Measurements from ENCODE around the gene FYB1.

FYB1 gene

DNA sequence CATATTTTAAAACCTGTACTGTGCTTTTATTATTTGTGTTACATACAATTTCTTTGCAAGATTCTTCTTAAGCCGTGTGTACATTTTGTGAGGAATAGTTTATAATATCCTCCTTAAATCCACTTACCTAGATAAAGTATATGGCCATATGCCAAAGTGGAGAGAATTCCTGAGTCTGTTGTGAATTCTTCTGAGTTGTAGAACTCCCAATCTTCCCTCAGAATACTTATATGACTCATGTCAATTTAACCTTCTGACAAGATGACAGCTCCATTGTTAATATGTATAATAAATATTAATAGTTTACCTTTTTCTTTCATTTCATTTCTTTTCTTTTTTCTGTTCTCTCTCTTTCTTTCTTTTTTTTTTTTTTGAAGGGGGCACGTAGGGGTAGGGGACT, 139.2 kb downstream of the FYB1 start:
- TF ChIP-seq, protein P1, sequence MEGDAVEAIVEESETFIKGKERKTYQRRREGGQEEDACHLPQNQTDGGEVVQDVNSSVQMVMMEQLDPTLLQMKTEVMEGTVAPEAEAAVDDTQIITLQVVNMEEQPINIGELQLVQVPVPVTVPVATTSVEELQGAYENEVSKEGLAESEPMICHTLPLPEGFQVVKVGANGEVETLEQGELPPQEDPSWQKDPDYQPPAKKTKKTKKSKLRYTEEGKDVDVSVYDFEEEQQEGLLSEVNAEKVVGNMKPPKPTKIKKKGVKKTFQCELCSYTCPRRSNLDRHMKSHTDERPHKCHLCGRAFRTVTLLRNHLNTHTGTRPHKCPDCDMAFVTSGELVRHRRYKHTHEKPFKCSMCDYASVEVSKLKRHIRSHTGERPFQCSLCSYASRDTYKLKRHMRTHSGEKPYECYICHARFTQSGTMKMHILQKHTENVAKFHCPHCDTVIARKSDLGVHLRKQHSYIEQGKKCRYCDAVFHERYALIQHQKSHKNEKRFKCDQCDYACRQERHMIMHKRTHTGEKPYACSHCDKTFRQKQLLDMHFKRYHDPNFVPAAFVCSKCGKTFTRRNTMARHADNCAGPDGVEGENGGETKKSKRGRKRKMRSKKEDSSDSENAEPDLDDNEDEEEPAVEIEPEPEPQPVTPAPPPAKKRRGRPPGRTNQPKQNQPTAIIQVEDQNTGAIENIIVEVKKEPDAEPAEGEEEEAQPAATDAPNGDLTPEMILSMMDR (conservative IDR thresholded peaks at IDR 0.05; ENCODE audit: low read length) = no peak
- no peak for TF ChIP-seq EZH2phosphoT487 (IDR thresholded peaks at IDR 0.05; ENCODE audit: borderline replicate concordance)
- Histone ChIP-seq H3K4me2 (ENCODE audit: low read depth, low read length, poor library complexity, severe bottlenecking) (no peak overlapping the region), H4K20me1 (ENCODE audit: insufficient read depth, low read length, poor library complexity, severe bottlenecking) (no peaks in the 10 kb centered on the region)

DNA sequence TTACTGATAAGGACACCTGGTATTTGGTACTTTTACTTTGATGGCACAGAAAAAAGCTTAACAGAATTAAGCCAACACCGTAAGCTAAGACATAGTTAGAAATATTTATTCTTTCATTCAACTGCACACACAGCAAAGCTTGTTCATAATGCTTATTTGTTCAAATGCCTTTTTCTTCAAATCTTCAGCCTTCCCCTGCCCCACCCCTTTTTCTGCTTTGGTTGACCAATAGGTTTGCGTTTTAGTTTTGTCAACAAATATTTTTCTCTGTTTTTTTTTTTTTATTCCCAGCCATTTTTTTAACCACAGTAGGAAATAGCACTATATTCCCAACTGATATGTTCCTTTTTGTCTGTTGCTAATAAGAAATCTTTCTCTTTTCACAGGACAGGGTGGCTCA, 140.2 kb downstream of the FYB1 start:
- H3K27me3 ChIP-seq (ENCODE audit: insufficient read depth, low read length, poor library complexity, severe bottlenecking) = no peaks in the 10 kb centered on the region
- no peak overlapping the region for H3K4me3 ChIP-seq (ENCODE audit: low read length, poor library complexity, severe bottlenecking)
- no peaks in the 10 kb centered on the region for H4K20me1 ChIP-seq (ENCODE audit: insufficient read depth, low read length, poor library complexity, severe bottlenecking)
- 0 out of 2 replicates have a peak, but pooled peaks cover under 1% of the 10 kb centered on the region for H3K79me2 ChIP-seq (ENCODE audit: insufficient read depth, low read length)
- H3K9me2 ChIP-seq (replicated peaks; ENCODE audit: low read depth, low read length) = no peaks in the 10 kb centered on the region
- H3K36me3 ChIP-seq (ENCODE audit: insufficient read depth, low read length) = no peaks in the 10 kb centered on the region
- no peak overlapping the region for H2AFZ ChIP-seq (ENCODE audit: low read length)
- no peak overlapping the region for H3K4me2 ChIP-seq (ENCODE audit: low read depth, low read length, poor library complexity, severe bottlenecking)
- TF ChIP-seq EZH2phosphoT487 (IDR thresholded peaks at IDR 0.05; ENCODE audit: borderline replicate concordance) = no peak
- TF ChIP-seq, protein P1 (conservative IDR thresholded peaks at IDR 0.05; ENCODE audit: low read length) = no peak
- H3F3A ChIP-seq (ENCODE audit: low read depth) = no peaks in the 10 kb centered on the region; the same call in 1 of the 2 replicates
- peaks cover 21% of the 10 kb centered on the region for H3K4me1 ChIP-seq (ENCODE audit: insufficient read depth, low read length, poor library complexity, severe bottlenecking)
- H3K9me3 ChIP-seq (ENCODE audit: insufficient read depth, low read depth, low read length) = no peaks in the 10 kb centered on the region
- no peak overlapping the region for H3K9ac ChIP-seq (ENCODE audit: low read depth, low read length, poor library complexity, severe bottlenecking)

More for the DNA sequence above, 139.2 kb downstream of the FYB1 start:
- H3K9me3 ChIP-seq (ENCODE audit: insufficient read depth, low read depth, low read length) = no peaks in the 10 kb centered on the region
- H3K27me3 ChIP-seq (ENCODE audit: insufficient read depth, low read length, poor library complexity, severe bottlenecking) = no peaks in the 10 kb centered on the region
- H3F3A ChIP-seq (ENCODE audit: low read depth) = no peaks in the 10 kb centered on the region; the same call in 1 of the 2 replicates
- no peak overlapping the region for H3K9ac ChIP-seq (ENCODE audit: low read depth, low read length, poor library complexity, severe bottlenecking)
- no peaks in the 10 kb centered on the region for H3K9me2 ChIP-seq (replicated peaks; ENCODE audit: low read depth, low read length)
- H3K36me3 ChIP-seq (ENCODE audit: insufficient read depth, low read length) = no peaks in the 10 kb centered on the region
- H2AFZ ChIP-seq (ENCODE audit: low read length) = no peak overlapping the region
- no peaks in the 10 kb centered on the region for H3K79me2 ChIP-seq (ENCODE audit: insufficient read depth, low read length)
- no peak overlapping the region for H3K4me3 ChIP-seq (ENCODE audit: low read length, poor library complexity, severe bottlenecking)
- peaks cover 19% of the 10 kb centered on the region for H3K4me1 ChIP-seq (ENCODE audit: insufficient read depth, low read length, poor library complexity, severe bottlenecking)

DNA sequence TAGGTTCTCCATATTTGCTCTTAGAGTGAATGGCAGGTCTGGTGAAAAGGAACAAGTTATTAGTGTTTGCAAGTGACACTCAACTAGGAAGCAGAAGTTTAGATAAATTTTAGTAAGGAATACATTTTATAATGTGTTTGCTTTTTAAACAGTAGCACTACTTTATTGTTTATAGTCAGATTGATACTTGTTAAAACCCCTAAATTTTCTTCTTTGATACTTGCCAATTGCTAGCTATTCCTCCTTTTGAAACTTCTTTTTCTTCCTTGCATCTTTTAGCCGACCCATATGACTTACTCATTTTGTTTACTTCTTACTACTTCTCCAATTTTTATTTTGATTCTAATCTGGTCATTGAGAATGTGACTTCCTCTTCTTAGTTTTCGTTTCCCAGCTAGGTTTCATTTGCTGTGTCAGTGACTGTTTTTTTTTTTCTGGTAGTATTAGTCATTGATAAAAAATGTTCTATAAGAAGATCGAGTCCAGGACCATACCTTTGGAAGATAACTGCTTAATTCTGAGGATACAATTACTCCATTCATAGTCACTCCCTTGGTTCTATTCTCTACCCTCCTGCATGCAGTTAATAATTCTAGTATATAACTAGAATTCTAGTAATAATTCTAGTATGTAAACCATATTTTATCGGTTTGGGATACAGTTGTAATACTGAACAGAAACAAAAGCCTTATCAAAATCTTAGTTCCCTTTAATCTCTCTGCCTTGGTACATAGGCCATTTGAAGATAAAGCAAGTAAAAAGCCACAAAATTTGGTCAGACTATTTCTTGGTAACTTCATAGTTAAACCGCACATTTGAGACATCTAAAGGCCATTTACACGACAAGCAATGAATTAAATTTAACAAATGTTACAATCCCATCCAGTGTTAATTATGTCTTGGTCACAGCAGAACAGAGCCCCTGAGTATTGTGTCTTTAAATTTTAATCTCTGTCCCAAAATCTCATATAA, 142.3 kb downstream of the FYB1 start:
- H3K4me2 ChIP-seq (ENCODE audit: low read depth, low read length, poor library complexity, severe bottlenecking) = peak overlapping the region; percentile 91
- H2AFZ ChIP-seq (ENCODE audit: low read length) = no peak overlapping the region
- no peaks in the 10 kb centered on the region for H3K9me3 ChIP-seq (ENCODE audit: insufficient read depth, low read depth, low read length)
- H3K9me2 ChIP-seq (replicated peaks; ENCODE audit: low read depth, low read length) = no peaks in the 10 kb centered on the region
- peak overlapping the region; percentile 40 for H3K4me3 ChIP-seq (ENCODE audit: low read length, poor library complexity, severe bottlenecking)
- H3K4me1 ChIP-seq (ENCODE audit: insufficient read depth, low read length, poor library complexity, severe bottlenecking) = peaks cover 25% of the 10 kb centered on the region
- TF ChIP-seq, protein P1 (conservative IDR thresholded peaks at IDR 0.05; ENCODE audit: low read length) = no peak
- no peak for TF ChIP-seq EZH2phosphoT487 (IDR thresholded peaks at IDR 0.05; ENCODE audit: borderline replicate concordance)
- peaks cover 20% of the 10 kb centered on the region for H3K79me2 ChIP-seq (ENCODE audit: insufficient read depth, low read length)
- no peaks in the 10 kb centered on the region for H3K27me3 ChIP-seq (ENCODE audit: insufficient read depth, low read length, poor library complexity, severe bottlenecking)
- no peaks in the 10 kb centered on the region for H3K36me3 ChIP-seq (ENCODE audit: insufficient read depth, low read length)
- no peaks in the 10 kb centered on the region; the same call in 1 of the 2 replicates for H3F3A ChIP-seq (ENCODE audit: low read depth)
- H4K20me1 ChIP-seq (ENCODE audit: insufficient read depth, low read length, poor library complexity, severe bottlenecking) = peaks cover 12% of the 10 kb centered on the region
- no peak overlapping the region for H3K9ac ChIP-seq (ENCODE audit: low read depth, low read length, poor library complexity, severe bottlenecking)

All from Loucy (cell line).